Stomach (tissue), 9 donors: ENCODE results near the gene LRRFIP1. TPM values are rescaled to one million over a fixed set of nuclear protein-coding genes. Genes with fewer than 3 reads are reported as not detected.

ENCODE experiments used
- DNase-seq, 2 donors: peaks; one replicate each; pipeline versions ENCODE4 v3.0.0 to v3.0.0-alpha.2; 2013 to 2019
- H3K27ac ChIP-seq, 5 donors: fragments of 200-600 bp in 4 of 5; sonication (generic) in 4 of 5; one replicate each; pipeline ENCODE4 v1.5.1; 2013 to 2019; ENCODE audit warnings: mild to moderate bottlenecking in 1 of 5, moderate library complexity in 1 of 5
- H3K27me3 ChIP-seq, 3 donors: fragments of 200-600 bp; sonication (generic); one replicate each; pipeline ENCODE4 v1.5.1; 2017 to 2019; ENCODE audit warnings: mixed run types in 1 of 3
- H3K36me3 ChIP-seq, 4 donors: fragments of 200-600 bp; sonication (generic); 1 replicate in 3 of 4; 2 replicates in 1 of 4; pipeline ENCODE4 v1.5.1; 2016 to 2019
- H3K4me1 ChIP-seq, 4 donors: fragments of 200-600 bp; sonication (generic); one replicate each; pipeline ENCODE4 v1.5.1; 2016 to 2019
- H3K4me3 ChIP-seq, 4 donors: fragments of 200-600 bp; sonication (generic) in 3 of 4; one replicate each; pipeline ENCODE4 v1.5.1; 2016 to 2019; ENCODE audit warnings: mild to moderate bottlenecking in 1 of 4
- H3K9me3 ChIP-seq, 4 donors: fragments of 200-600 bp; sonication (generic); one replicate each; pipeline ENCODE4 v1.5.1; 2016 to 2019
- EP300 ChIP-seq: sonication (generic); formaldehyde crosslinking; IDR thresholded peaks from one replicate; pipeline ENCODE4 v1.6.1; 2017; ENCODE audit warnings: antibody characterized with exemption
- POLR2A ChIP-seq, 4 donors: fragments of 450-650 bp; IDR thresholded peaks; one replicate each; pipeline ENCODE4 v1.6.1; 2016; ENCODE audit warnings: antibody characterized with exemption in 4 of 4, control low read depth in 2 of 4, mild to moderate bottlenecking in 1 of 4, moderate library complexity in 1 of 4
- POLR2AphosphoS5 ChIP-seq, 3 donors: sonication (generic); formaldehyde crosslinking; IDR thresholded peaks; one replicate each; pipeline ENCODE4 v1.6.1; 2016; ENCODE audit warnings: antibody characterized with exemption in 3 of 3
- WGBS, 5 donors: extraction: QIAGEN DNeasy Blood & Tissue Kit in 3 of 5; methylation state at CpG; one replicate each; pipeline versions ENCODE4 v1.1.5 to v1.1.7; 2013 to 2018; 5-methylcytosine and 5-hydroxymethylcytosine counted together
- intact Hi-C: fragments of 100-400 bp; cut with DNase I; formaldehyde crosslinking; loops from one replicate; pipeline ENCODE4 v1.15.1; 2023; ENCODE audit warnings: low total_unique reads
- polyA plus RNA-seq, 3 donors: library from polyadenylated mRNA; stranded (reverse); fragments of 200-250 nt; gene quantifications; one replicate each; pipeline ENCODE4 v1.2.3, GENCODE V29; 2013
- total RNA-seq, 5 donors: library from RNA; depleted of rRNA; stranded (reverse); fragments of >200 nt; gene quantifications; one replicate each; pipeline versions ENCODE4 v1.1.0 to v1.2.3, GENCODE V29; 2014 to 2016
- TF ChIP-seq, protein P1 (sequence below), 7 experiments: fragments of 450-650 bp in 4 of 7; fragments of 200-600 bp in 3 of 7; sonication (generic) in 3 of 7; IDR thresholded peaks; one replicate each; pipeline ENCODE4 v1.5.1; 2016 to 2019; ENCODE audit warnings: antibody characterized with exemption in 7 of 7, control low read depth in 2 of 7, mild to moderate bottlenecking in 1 of 7
- donor health status: healthy with polysubstance abuse.
- donor health status: Bipolar disorder and iron deficiency.
- donor health status: healthy.

LRRFIP1 gene
- total and polyA plus RNA-seq, 8 donors = 31.6 to 201 (median 130) TPM

DNA sequence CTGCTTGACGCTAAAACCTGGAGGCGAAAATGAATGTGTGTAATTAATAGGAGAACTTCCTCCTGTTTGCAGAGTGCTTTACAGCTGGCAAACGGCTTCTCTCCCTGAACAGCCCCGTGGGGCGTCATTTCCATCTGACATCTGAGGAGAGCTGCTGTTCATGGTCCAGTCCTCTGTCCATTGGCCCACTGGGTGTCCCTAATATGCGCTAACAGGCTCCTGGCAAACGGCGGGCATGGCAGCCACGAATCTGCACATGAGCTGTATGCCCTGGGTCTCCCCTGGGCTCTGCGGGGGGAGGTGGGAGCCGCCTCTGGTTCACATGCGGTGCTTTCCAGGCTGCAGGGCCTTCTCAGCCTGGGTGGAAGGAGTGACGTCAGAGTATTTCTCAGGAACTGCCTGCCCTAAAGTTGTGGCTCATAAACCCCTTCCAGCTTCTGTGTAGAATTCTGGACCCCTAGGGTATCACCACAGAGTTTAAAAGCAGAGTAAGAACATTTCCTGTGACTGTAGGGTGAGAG, 73.2 kb downstream of the LRRFIP1 start:
- 37 to 54% (median 41%) methylated on average over 12 to 13 of the region's 13 CpGs for WGBS, 5 donors
- Histone ChIP-seq H3K27me3 (no peaks in the 10 kb centered on the region), H3K4me1 (peaks cover 97 to 100% (median 99%) of the 10 kb centered on the region in 4 donors), H3K36me3 (no peaks in the 10 kb centered on the region), H3K4me3 (peak overlapping the region in 1 of 4 donors; percentile 1), H3K27ac (peak overlapping the region; percentile 12 to 99 (median 98)), H3K9me3 (no peaks in the 10 kb centered on the region)
- intact Hi-C loops = no loop called here
- TF ChIP-seq POLR2A (IDR thresholded peaks at IDR 0.05) (no peak), EP300 (no peak), POLR2AphosphoS5 (IDR thresholded peaks at IDR 0.05) (no peak)
- TF ChIP-seq, protein P1, sequence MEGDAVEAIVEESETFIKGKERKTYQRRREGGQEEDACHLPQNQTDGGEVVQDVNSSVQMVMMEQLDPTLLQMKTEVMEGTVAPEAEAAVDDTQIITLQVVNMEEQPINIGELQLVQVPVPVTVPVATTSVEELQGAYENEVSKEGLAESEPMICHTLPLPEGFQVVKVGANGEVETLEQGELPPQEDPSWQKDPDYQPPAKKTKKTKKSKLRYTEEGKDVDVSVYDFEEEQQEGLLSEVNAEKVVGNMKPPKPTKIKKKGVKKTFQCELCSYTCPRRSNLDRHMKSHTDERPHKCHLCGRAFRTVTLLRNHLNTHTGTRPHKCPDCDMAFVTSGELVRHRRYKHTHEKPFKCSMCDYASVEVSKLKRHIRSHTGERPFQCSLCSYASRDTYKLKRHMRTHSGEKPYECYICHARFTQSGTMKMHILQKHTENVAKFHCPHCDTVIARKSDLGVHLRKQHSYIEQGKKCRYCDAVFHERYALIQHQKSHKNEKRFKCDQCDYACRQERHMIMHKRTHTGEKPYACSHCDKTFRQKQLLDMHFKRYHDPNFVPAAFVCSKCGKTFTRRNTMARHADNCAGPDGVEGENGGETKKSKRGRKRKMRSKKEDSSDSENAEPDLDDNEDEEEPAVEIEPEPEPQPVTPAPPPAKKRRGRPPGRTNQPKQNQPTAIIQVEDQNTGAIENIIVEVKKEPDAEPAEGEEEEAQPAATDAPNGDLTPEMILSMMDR (IDR thresholded peaks at IDR 0.05) = no peak
- peak in 1 of 2 donors; percentile 88 for DNase-seq

DNA sequence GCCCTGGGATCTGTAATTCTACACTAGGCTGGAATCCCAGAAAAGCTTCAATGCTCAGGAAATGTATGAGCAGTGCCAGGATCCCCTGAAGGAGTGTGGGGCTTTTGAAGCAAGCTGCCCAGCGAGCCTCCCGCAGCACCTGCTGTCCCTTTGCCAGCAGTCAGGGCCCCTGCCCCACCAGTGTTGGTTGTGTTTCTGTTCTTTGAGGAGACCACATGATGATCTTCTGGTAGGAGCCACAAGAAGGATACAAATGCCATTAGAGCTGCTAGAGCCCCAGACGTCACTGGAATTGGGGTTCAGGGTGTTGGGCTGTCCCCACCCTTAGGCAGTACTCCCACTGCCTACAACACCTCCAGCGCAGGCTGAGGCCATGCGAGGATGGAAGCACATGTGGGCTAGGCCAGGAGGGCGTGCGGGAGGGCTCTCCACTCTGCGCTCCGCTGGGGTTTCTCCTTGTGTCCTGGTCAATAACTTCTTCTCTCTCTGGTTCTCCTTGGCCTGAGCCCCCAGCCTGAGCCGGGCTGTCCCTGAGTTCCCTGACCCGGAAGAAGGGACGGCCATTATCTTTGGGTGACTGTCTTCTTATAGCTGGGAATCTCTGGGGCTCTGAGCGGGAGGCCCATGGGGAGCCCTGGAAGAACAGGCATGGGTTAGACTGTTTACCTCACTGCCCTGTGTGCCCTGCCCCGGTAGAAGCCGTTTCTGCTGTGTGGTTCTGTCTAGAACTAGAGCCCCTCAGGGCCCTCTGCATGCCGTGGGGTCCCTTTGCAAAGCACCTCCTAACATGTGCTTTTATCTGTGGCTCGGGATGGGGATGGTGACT, 73.9 kb downstream of the LRRFIP1 start:
- H3K36me3 ChIP-seq = no peaks in the 10 kb centered on the region
- H3K27ac ChIP-seq = peak overlapping the region in 4 of 5 donors; percentile 96 to 99 (median 98)
- 61 to 82% (median 75%) methylated on average over 15 to 17 of the region's 17 CpGs for whole genome bisulfite sequencing, 5 donors
- peaks cover 98 to 100% (median 99%) of the 10 kb centered on the region in 4 donors for H3K4me1 ChIP-seq
- intact Hi-C loops = no loop called here
- H3K9me3 ChIP-seq = no peaks in the 10 kb centered on the region
- H3K27me3 ChIP-seq = no peaks in the 10 kb centered on the region
- TF ChIP-seq EP300 = no peak
- TF ChIP-seq POLR2A (IDR thresholded peaks at IDR 0.05) = no peak
- TF ChIP-seq, protein P1 (IDR thresholded peaks at IDR 0.05) = no peak
- no peak for TF ChIP-seq POLR2AphosphoS5 (IDR thresholded peaks at IDR 0.05)
- DNase-seq = no peak
- peak overlapping the region in 1 of 4 donors; percentile 3 for H3K4me3 ChIP-seq

GRCh38 chr2:237701859-237702390, 74.5 kb downstream of the LRRFIP1 start:
- H3K27ac ChIP-seq = peak overlapping the region; percentile 11 to 99 (median 98)
- peaks cover 98 to 100% (median 99%) of the 10 kb centered on the region in 4 donors for H3K4me1 ChIP-seq

More at GRCh38 chr2:237701859-237702390, 74.5 kb downstream of the LRRFIP1 start:
- H3K36me3 ChIP-seq = no peaks in the 10 kb centered on the region
- no peak for DNase-seq
- H3K27me3 ChIP-seq = no peaks in the 10 kb centered on the region
- TF ChIP-seq POLR2AphosphoS5 (IDR thresholded peaks at IDR 0.05) = no peak
- no peak for TF ChIP-seq EP300
- TF ChIP-seq POLR2A (IDR thresholded peaks at IDR 0.05) = no peak
- TF ChIP-seq, protein P1 (IDR thresholded peaks at IDR 0.05) = no peak
- 39 to 56% (median 41%) methylated on average over 7 to 10 of the region's 10 CpGs for WGBS, 5 donors
- peak overlapping the region in 3 of 4 donors; percentile 3 to 24 (median 19) for H3K4me3 ChIP-seq
- intact Hi-C loops = no loop called here
- no peaks in the 10 kb centered on the region for H3K9me3 ChIP-seq
